Activated naive CD4-positive, alpha-beta T cell treated with Interleukin-2 at 50 U/mL for 16 hours (primary cell): ENCODE results near the gene NT5C1A.

Experiments used
- DNase-seq: peaks from one replicate; pipeline ENCODE4 v3.0.0-alpha.2; 2020

The NT5C1A gene

GRCh38 chr1:39689214-39689613 is 17.3 kb upstream of the NT5C1A start:
- DNase-seq = no peak

- DNase-seq = no peak
Observed at GRCh38 chr1:39688706-39689105, 16.8 kb upstream of the NT5C1A start.

- DNase-seq = no peak
Observed at GRCh38 chr1:39687243-39687642, 15.3 kb upstream of the NT5C1A start.

GRCh38 chr1:39685071-39685470 is 13.2 kb upstream of the NT5C1A start:
- DNase-seq = no peak

GRCh38 chr1:39684313-39684664 is 12.4 kb upstream of the NT5C1A start:
- DNase-seq = no peak

GRCh38 chr1:39683591-39684312 is 11.8 kb upstream of the NT5C1A start:
- DNase-seq = peak; percentile 51

GRCh38 chr1:39681999-39682398 is 10.1 kb upstream of the NT5C1A start:
- DNase-seq = no peak

GRCh38 chr1:39681294-39681693 is 9.4 kb upstream of the NT5C1A start:
- no peak for DNase-seq

- no peak for DNase-seq
Observed at GRCh38 chr1:39680751-39681150, 8.8 kb upstream of the NT5C1A start.

GRCh38 chr1:39679821-39680220 is 7.9 kb upstream of the NT5C1A start:
- DNase-seq = no peak

GRCh38 chr1:39678889-39679288 is 7.0 kb upstream of the NT5C1A start:
- DNase-seq = no peak

GRCh38 chr1:39677645-39678044 is 5.7 kb upstream of the NT5C1A start:
- DNase-seq = no peak

- no peak for DNase-seq
Observed at GRCh38 chr1:39676948-39677548, 5.1 kb upstream of the NT5C1A start.

GRCh38 chr1:39675220-39675619 is 3.3 kb upstream of the NT5C1A start:
- no peak for DNase-seq

- DNase-seq = no peak
Observed at GRCh38 chr1:39673215-39673614, 1.3 kb upstream of the NT5C1A start.

- peak; percentile 27 for DNase-seq
Observed at GRCh38 chr1:39672551-39672947, 642 bp upstream of the NT5C1A start.

GRCh38 chr1:39671433-39671792 is 494 bp downstream of the NT5C1A start:
- DNase-seq = no peak

GRCh38 chr1:39670689-39671088 is 1.2 kb downstream of the NT5C1A start:
- no peak for DNase-seq

- no peak for DNase-seq
Observed at GRCh38 chr1:39668894-39669293, 3.0 kb downstream of the NT5C1A start.

- no peak for DNase-seq
Observed at GRCh38 chr1:39668111-39668510, 3.8 kb downstream of the NT5C1A start.

GRCh38 chr1:39666772-39667171 is 5.1 kb downstream of the NT5C1A start:
- DNase-seq = peak; percentile 50

GRCh38 chr1:39663559-39663958 is 8.3 kb downstream of the NT5C1A start:
- no peak for DNase-seq

- no peak for DNase-seq
Observed at GRCh38 chr1:39662861-39663260, 9.0 kb downstream of the NT5C1A start.

- DNase-seq = no peak
Observed at GRCh38 chr1:39659538-39659937, 12.4 kb downstream of the NT5C1A start.

- DNase-seq = no peak
Observed at GRCh38 chr1:39659110-39659509, 12.8 kb downstream of the NT5C1A start.
